HCT116 (cell line): ENCODE measurements around the gene GUCA2A. TPM values are rescaled to one million over a fixed set of nuclear protein-coding genes. Genes with fewer than 3 reads are reported as not detected.

Source experiments
- ATAC-seq: fragments of 200-7000 bp; cut with Tn5 transposase; 2 replicates; pipeline ENCODE4 v1.9.1; 2020; ENCODE audit warnings: mild to moderate bottlenecking, moderate library complexity
- BruUV-seq: library from RNA; stranded (reverse); fragments of 400-500 nt; replicated peaks from 2 replicates; lab custom pipeline; 2021; lab: Mats Ljungman, UMichigan
- CTCF ChIA-PET: fragments of 300-600 bp; sonication (Branson Sonifier 250); formaldehyde crosslinking; loops from one replicate; lab custom pipeline; 2021; ENCODE audit warnings: antibody characterized with exemption; lab: Charles Lee
- POLR2A ChIA-PET: fragments of 300-600, 350-600 bp; sonication (Branson Sonifier 250); formaldehyde crosslinking; loops from one replicate; lab custom pipeline; 2021; ENCODE audit warnings: antibody characterized with exemption; lab: Charles Lee
- RAD21 ChIA-PET, 2 experiments: fragments of 300-600 bp; sonication (Branson Sonifier 250); formaldehyde crosslinking; loops; one replicate each; lab custom pipeline; 2023; ENCODE audit warnings: low total read pairs in 2 of 2; ENCODE audit not compliant: uncharacterized antibody in 2 of 2, unreplicated experiment in 2 of 2, low non-redundant PET in 1 of 2; lab: Charles Lee
- DNase-seq: peaks from one replicate; pipeline ENCODE4 v3.0.0-alpha.2; 2010; ENCODE audit warnings: low read depth, low spot score
- H2AFZ ChIP-seq: fragments of 200-600 bp; shearing (Covaris generic), sonication (generic); 2 replicates; pipeline ENCODE4 v1.6.1; 2017; ENCODE audit warnings: low read depth, mixed run types, mixed read lengths, antibody characterized with exemption, low read length; ENCODE audit not compliant: poor library complexity, severe bottlenecking
- H3K27ac ChIP-seq: 2 replicates; pipeline ENCODE4 v1.5.1; 2012; ENCODE audit warnings: low read depth, low read length
- H3K27me3 ChIP-seq: fragments of 200-600 bp; sonication (generic); 2 replicates; pipeline ENCODE4 v1.6.1; 2016; ENCODE audit warnings: mixed run types, low read length, mixed read lengths; ENCODE audit not compliant: insufficient read depth
- H3K36me3 ChIP-seq, 2 experiments: fragments of 200-500 bp in 1 of 2; fragments of 200-600 bp in 1 of 2; sonication (Bioruptor generic) in 1 of 2; sonication (generic) in 1 of 2; 2 replicates each; pipeline versions ENCODE4 v1.5.1 to v1.6.1; 2014 to 2016; ENCODE audit warnings: low read length in 2 of 2, inconsistent platforms in 1 of 2, mixed read lengths in 1 of 2, mixed run types in 1 of 2; ENCODE audit not compliant: insufficient read depth in 2 of 2, control insufficient read depth in 1 of 2
- H3K4me1 ChIP-seq, 2 experiments: fragments of 200-600 bp in 1 of 2; sonication (generic) in 1 of 2; 2 replicates each; pipeline versions ENCODE4 v1.5.1 to v1.6.1; 2012 to 2017; ENCODE audit warnings: low read length in 2 of 2, inconsistent platforms in 1 of 2, mild to moderate bottlenecking in 1 of 2, mixed read lengths in 1 of 2, mixed run types in 1 of 2, moderate library complexity in 1 of 2; ENCODE audit not compliant: insufficient read depth in 2 of 2, control insufficient read depth in 1 of 2
- H3K4me2 ChIP-seq: fragments of 200-600 bp; sonication (generic); 2 replicates; pipeline ENCODE4 v1.6.1; 2017; ENCODE audit warnings: mixed run types, low read length, mixed read lengths
- H3K4me3 ChIP-seq, 2 experiments: fragments of 200-600 bp in 1 of 2; sonication (generic) in 1 of 2; replicated peaks in 1 of 2; 2 replicates each; pipeline ENCODE4 v1.5.1; 2011 to 2016; ENCODE audit warnings: low read length in 2 of 2, control low read depth in 1 of 2, low read depth in 1 of 2, mild to moderate bottlenecking in 1 of 2, mixed read lengths in 1 of 2, mixed run types in 1 of 2
- H3K79me2 ChIP-seq: fragments of 200-600 bp; sonication (generic); 2 replicates; pipeline ENCODE4 v1.6.1; 2017; ENCODE audit warnings: mild to moderate bottlenecking, mixed run types, low read length, moderate library complexity, mixed read lengths; ENCODE audit not compliant: insufficient read depth
- H3K9ac ChIP-seq: fragments of 200-600 bp; sonication (generic); 2 replicates; pipeline ENCODE4 v1.6.1; 2016; ENCODE audit warnings: low read length, mixed read lengths
- H3K9me2 ChIP-seq: fragments of 200-600 bp; sonication (generic), shearing (Covaris generic); 2 replicates; pipeline ENCODE4 v1.6.1; 2017; ENCODE audit warnings: mixed run types, mild to moderate bottlenecking, moderate library complexity; ENCODE audit not compliant: insufficient read depth
- H3K9me3 ChIP-seq, 2 experiments: fragments of 200-500 bp in 1 of 2; fragments of 200-600 bp in 1 of 2; sonication (Bioruptor generic) in 1 of 2; sonication (generic) in 1 of 2; 2 replicates each; pipeline ENCODE4 v1.6.1; 2014 to 2017; ENCODE audit warnings: low read length in 2 of 2, mixed read lengths in 2 of 2, inconsistent platforms in 1 of 2, low read depth in 1 of 2, mild to moderate bottlenecking in 1 of 2, mixed run types in 1 of 2, moderate library complexity in 1 of 2; ENCODE audit not compliant: control insufficient read depth in 1 of 2, insufficient read depth in 1 of 2
- H4K20me1 ChIP-seq: fragments of 200-600 bp; sonication (generic), shearing (Covaris generic); 2 replicates; pipeline ENCODE4 v1.6.1; 2017; ENCODE audit warnings: mixed run types, mild to moderate bottlenecking, moderate library complexity; ENCODE audit not compliant: insufficient read depth
- CBX3 ChIP-seq: IDR thresholded peaks from 2 replicates; pipeline ENCODE4 v1.6.1; 2012; ENCODE audit warnings: low read depth
- EZH2phosphoT487 ChIP-seq: fragments of 200-600 bp; IDR thresholded peaks from 2 replicates; pipeline ENCODE4 v1.6.1; 2018; ENCODE audit warnings: antibody characterized with exemption, borderline replicate concordance
- FOSL1 ChIP-seq: IDR thresholded peaks from 2 replicates; pipeline ENCODE4 v1.6.1; 2012; ENCODE audit warnings: low read depth
- JUND ChIP-seq: IDR thresholded peaks from 2 replicates; pipeline ENCODE4 v1.6.1; 2012
- POLR2AphosphoS5 ChIP-seq: IDR thresholded peaks from 2 replicates; pipeline ENCODE4 v1.6.1; 2011; ENCODE audit warnings: mild to moderate bottlenecking, low read depth, low read length, moderate library complexity
- RAD21 ChIP-seq: IDR thresholded peaks from 2 replicates; pipeline ENCODE4 v1.6.1; 2012; ENCODE audit warnings: low read depth, mild to moderate bottlenecking
- SIN3A ChIP-seq: IDR thresholded peaks from 2 replicates; pipeline ENCODE4 v1.6.1; 2012; ENCODE audit warnings: low read depth
- TCF7L2 ChIP-seq: IDR thresholded peaks from 2 replicates; pipeline ENCODE4 v1.7.0; 2011; ENCODE audit warnings: borderline replicate concordance, inconsistent platforms; ENCODE audit not compliant: insufficient read depth, insufficient read length; ENCODE audit errors: extremely low read depth
- YY1 ChIP-seq: IDR thresholded peaks from 2 replicates; pipeline ENCODE4 v1.6.1; 2011; ENCODE audit warnings: low read length, low read depth, moderate library complexity, mild to moderate bottlenecking; ENCODE audit not compliant: insufficient replicate concordance; ENCODE audit errors: extremely low read depth
- ZNF274 ChIP-seq: fragments of 200-500 bp; sonication (Bioruptor generic); IDR thresholded peaks from 2 replicates; pipeline ENCODE4 v1.6.1; 2014; ENCODE audit warnings: mild to moderate bottlenecking, low read depth, low read length, inconsistent platforms
- intact Hi-C: fragments of 100-400 bp; cut with micrococcal nuclease; formaldehyde crosslinking; loops from 2 replicates; pipeline ENCODE4 v1.10.0; 2022
- total RNA-seq: library from RNA; stranded (reverse); gene quantifications from one replicate; pipeline ENCODE4 v1.2.1, GENCODE V29; 2021; ENCODE audit not compliant: unreplicated experiment
- TF ChIP-seq, protein P1 (sequence below): IDR thresholded peaks from 2 replicates; pipeline ENCODE4 v1.6.1; 2012; ENCODE audit warnings: low read depth
- TF ChIP-seq, protein P2 (sequence below): IDR thresholded peaks from 2 replicates; pipeline ENCODE4 v1.6.1; 2012
- TF ChIP-seq, protein P3 (sequence below), 3 experiments: fragments of 200-600 bp in 1 of 3; sonication (generic) in 1 of 3; IDR thresholded peaks in 2 of 3; conservative IDR thresholded peaks in 1 of 3; 2 replicates each; pipeline ENCODE4 v1.5.1; 2012 to 2017; ENCODE audit warnings: low read depth in 2 of 3, low read length in 2 of 3, antibody characterized with exemption in 1 of 3, borderline replicate concordance in 1 of 3, control low read depth in 1 of 3, mild to moderate bottlenecking in 1 of 3, mixed read lengths in 1 of 3, mixed run types in 1 of 3, moderate library complexity in 1 of 3; ENCODE audit not compliant: insufficient read depth in 1 of 3

GUCA2A gene
- total RNA-seq, 1 experiment from 2014 or later = not detected

DNA sequence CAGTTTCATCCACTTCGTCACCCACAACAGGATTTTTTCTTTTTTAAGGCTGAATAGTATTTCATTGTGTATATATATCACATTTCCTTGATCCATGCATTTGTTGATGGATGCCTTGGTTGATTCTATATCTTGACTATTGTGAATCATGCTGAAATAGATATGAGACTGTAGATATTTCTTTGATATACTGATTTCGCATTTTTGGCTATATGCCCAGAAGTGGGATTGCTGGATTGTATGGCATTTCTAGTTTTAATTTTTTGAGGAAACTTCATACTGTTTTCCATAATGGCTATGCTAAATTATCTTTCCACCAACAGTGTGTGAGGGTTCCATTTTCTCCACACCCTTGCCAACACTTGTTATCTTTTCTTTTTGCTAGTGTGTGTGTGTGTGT is 6.4 kb downstream of the GUCA2A start:
- RAD21 ChIA-PET = no interaction called here
- no peaks in the 10 kb centered on the region for H3K36me3 ChIP-seq
- H3K9me2 ChIP-seq = no peaks in the 10 kb centered on the region
- no peak overlapping the region for H3K4me2 ChIP-seq
- no peaks in the 10 kb centered on the region for H4K20me1 ChIP-seq
- TF ChIP-seq FOSL1 (no peak), RAD21 (no peak), EZH2phosphoT487 (no peak), CBX3 (no peak), POLR2AphosphoS5 (no peak), SIN3A (no peak), YY1 (no peak), ZNF274 (no peak), JUND (no peak), TCF7L2 (no peak)
- TF ChIP-seq, protein P1, sequence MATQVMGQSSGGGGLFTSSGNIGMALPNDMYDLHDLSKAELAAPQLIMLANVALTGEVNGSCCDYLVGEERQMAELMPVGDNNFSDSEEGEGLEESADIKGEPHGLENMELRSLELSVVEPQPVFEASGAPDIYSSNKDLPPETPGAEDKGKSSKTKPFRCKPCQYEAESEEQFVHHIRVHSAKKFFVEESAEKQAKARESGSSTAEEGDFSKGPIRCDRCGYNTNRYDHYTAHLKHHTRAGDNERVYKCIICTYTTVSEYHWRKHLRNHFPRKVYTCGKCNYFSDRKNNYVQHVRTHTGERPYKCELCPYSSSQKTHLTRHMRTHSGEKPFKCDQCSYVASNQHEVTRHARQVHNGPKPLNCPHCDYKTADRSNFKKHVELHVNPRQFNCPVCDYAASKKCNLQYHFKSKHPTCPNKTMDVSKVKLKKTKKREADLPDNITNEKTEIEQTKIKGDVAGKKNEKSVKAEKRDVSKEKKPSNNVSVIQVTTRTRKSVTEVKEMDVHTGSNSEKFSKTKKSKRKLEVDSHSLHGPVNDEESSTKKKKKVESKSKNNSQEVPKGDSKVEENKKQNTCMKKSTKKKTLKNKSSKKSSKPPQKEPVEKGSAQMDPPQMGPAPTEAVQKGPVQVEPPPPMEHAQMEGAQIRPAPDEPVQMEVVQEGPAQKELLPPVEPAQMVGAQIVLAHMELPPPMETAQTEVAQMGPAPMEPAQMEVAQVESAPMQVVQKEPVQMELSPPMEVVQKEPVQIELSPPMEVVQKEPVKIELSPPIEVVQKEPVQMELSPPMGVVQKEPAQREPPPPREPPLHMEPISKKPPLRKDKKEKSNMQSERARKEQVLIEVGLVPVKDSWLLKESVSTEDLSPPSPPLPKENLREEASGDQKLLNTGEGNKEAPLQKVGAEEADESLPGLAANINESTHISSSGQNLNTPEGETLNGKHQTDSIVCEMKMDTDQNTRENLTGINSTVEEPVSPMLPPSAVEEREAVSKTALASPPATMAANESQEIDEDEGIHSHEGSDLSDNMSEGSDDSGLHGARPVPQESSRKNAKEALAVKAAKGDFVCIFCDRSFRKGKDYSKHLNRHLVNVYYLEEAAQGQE = no peak
- TF ChIP-seq, protein P2, sequence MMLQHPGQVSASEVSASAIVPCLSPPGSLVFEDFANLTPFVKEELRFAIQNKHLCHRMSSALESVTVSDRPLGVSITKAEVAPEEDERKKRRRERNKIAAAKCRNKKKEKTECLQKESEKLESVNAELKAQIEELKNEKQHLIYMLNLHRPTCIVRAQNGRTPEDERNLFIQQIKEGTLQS = no peak
- TF ChIP-seq, protein P3, sequence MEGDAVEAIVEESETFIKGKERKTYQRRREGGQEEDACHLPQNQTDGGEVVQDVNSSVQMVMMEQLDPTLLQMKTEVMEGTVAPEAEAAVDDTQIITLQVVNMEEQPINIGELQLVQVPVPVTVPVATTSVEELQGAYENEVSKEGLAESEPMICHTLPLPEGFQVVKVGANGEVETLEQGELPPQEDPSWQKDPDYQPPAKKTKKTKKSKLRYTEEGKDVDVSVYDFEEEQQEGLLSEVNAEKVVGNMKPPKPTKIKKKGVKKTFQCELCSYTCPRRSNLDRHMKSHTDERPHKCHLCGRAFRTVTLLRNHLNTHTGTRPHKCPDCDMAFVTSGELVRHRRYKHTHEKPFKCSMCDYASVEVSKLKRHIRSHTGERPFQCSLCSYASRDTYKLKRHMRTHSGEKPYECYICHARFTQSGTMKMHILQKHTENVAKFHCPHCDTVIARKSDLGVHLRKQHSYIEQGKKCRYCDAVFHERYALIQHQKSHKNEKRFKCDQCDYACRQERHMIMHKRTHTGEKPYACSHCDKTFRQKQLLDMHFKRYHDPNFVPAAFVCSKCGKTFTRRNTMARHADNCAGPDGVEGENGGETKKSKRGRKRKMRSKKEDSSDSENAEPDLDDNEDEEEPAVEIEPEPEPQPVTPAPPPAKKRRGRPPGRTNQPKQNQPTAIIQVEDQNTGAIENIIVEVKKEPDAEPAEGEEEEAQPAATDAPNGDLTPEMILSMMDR (IDR thresholded peaks at IDR 0.05 in 2 of 3, conservative IDR thresholded peaks at IDR 0.05 in 1 of 3; ENCODE audit: borderline replicate concordance in 1 of 3, insufficient read depth in 1 of 3, low read depth in 2 of 3, low read length in 2 of 3) = no peak
- TF ChIP-seq, all 23 proteins: peak for 0
- no peaks in the 10 kb centered on the region for H3K9me3 ChIP-seq
- intact Hi-C loops = no loop called here
- no peak overlapping the region for H3K27ac ChIP-seq
- CTCF ChIA-PET = no interaction called here
- H3K4me3 ChIP-seq = no peak overlapping the region
- no peaks in the 10 kb centered on the region for H3K79me2 ChIP-seq
- H3K4me1 ChIP-seq = no peaks in the 10 kb centered on the region
- DNase-seq (no peak), ATAC-seq (no peak)
- POLR2A ChIA-PET = no interaction called here
- no TSS peak for BruUV-seq
- no peaks in the 10 kb centered on the region for H3K27me3 ChIP-seq
- H3K9ac ChIP-seq = no peak overlapping the region
- H2AFZ ChIP-seq = peak overlapping the region; percentile 84
